Osteocyte (in vitro differentiated cells): ENCODE data around the gene TAF4. TPM values are rescaled to one million over a fixed set of nuclear protein-coding genes. Genes with fewer than 3 reads are reported as not detected.

ENCODE experiments used
- DNase-seq: peaks from one replicate; pipeline ENCODE4 v3.0.0; 2021; ENCODE audit warnings: mixed read lengths; ENCODE audit not compliant: unreplicated experiment; ENCODE audit errors: extremely low spot score
- H3K27ac Mint-ChIP-seq: one replicate; pipeline ENCODE4 v1.8.0; 2021; ENCODE audit warnings: mild to moderate bottlenecking, mixed read lengths; ENCODE audit not compliant: unreplicated experiment
- H3K27me3 Mint-ChIP-seq: one replicate; pipeline ENCODE4 v1.8.0; 2021; ENCODE audit warnings: mixed read lengths; ENCODE audit not compliant: unreplicated experiment
- H3K36me3 Mint-ChIP-seq: one replicate; pipeline ENCODE4 v1.8.0; 2021; ENCODE audit warnings: mixed read lengths; ENCODE audit not compliant: unreplicated experiment
- H3K4me1 Mint-ChIP-seq: one replicate; pipeline ENCODE4 v1.8.0; 2021; ENCODE audit warnings: mixed read lengths; ENCODE audit not compliant: unreplicated experiment
- H3K4me3 Mint-ChIP-seq: one replicate; pipeline ENCODE4 v1.8.0; 2021; ENCODE audit warnings: mild to moderate bottlenecking, moderate library complexity, mixed read lengths; ENCODE audit not compliant: unreplicated experiment
- H3K9me3 Mint-ChIP-seq: one replicate; pipeline ENCODE4 v1.8.0; 2021; ENCODE audit warnings: mixed read lengths; ENCODE audit not compliant: unreplicated experiment
- CTCF ChIP-seq: fragments of 200-600 bp; sonication (generic); IDR thresholded peaks from 2 replicates; pipeline ENCODE4 v1.5.0; 2021; ENCODE audit warnings: antibody characterized with exemption, mild to moderate bottlenecking, moderate library complexity
- total RNA-seq: library from RNA; stranded (reverse); gene quantifications from 2 replicates; pipeline ENCODE4 v1.2.1, GENCODE V29; 2021

Gene TAF4
- total RNA-seq, 1 donor from 2014 or later = 22.8 TPM

GRCh38 chr20:61965606-61966491 lies 99.8 kb downstream of the TAF4 start:
- H3K9me3 Mint-ChIP-seq = no peaks in the 10 kb centered on the region
- no peak overlapping the region for H3K4me3 Mint-ChIP-seq
- H3K27me3 Mint-ChIP-seq = no peaks in the 10 kb centered on the region
- DNase-seq = peak; percentile 82
- H3K27ac Mint-ChIP-seq = no peak overlapping the region
- H3K4me1 Mint-ChIP-seq = no peaks in the 10 kb centered on the region
- H3K36me3 Mint-ChIP-seq = no peaks in the 10 kb centered on the region
- no peak for TF ChIP-seq CTCF

GRCh38 chr20:61964675-61965605 lies 100.7 kb downstream of the TAF4 start:
- H3K27me3 Mint-ChIP-seq = no peaks in the 10 kb centered on the region
- peak; percentile 83 for DNase-seq
- H3K36me3 Mint-ChIP-seq = no peaks in the 10 kb centered on the region
- no peaks in the 10 kb centered on the region for H3K9me3 Mint-ChIP-seq
- H3K27ac Mint-ChIP-seq = no peak overlapping the region
- H3K4me1 Mint-ChIP-seq = no peaks in the 10 kb centered on the region
- no peak overlapping the region for H3K4me3 Mint-ChIP-seq
- no peak for TF ChIP-seq CTCF

GRCh38 chr20:61963885-61964674 lies 101.6 kb downstream of the TAF4 start:
- Mint-ChIP-seq H3K9me3 (no peaks in the 10 kb centered on the region), H3K27ac (no peak overlapping the region), H3K27me3 (no peaks in the 10 kb centered on the region), H3K4me3 (no peak overlapping the region), H3K36me3 (no peaks in the 10 kb centered on the region), H3K4me1 (no peaks in the 10 kb centered on the region)
- TF ChIP-seq CTCF = no peak
- peak; percentile 46 for DNase-seq

GRCh38 chr20:61963149-61963548 lies 102.5 kb downstream of the TAF4 start:
- no peaks in the 10 kb centered on the region for H3K27me3 Mint-ChIP-seq
- H3K4me1 Mint-ChIP-seq = no peaks in the 10 kb centered on the region
- no peak overlapping the region for H3K4me3 Mint-ChIP-seq
- TF ChIP-seq CTCF = no peak
- peak; percentile 83 for DNase-seq
- no peaks in the 10 kb centered on the region for H3K36me3 Mint-ChIP-seq
- H3K27ac Mint-ChIP-seq = no peak overlapping the region
- no peaks in the 10 kb centered on the region for H3K9me3 Mint-ChIP-seq
